IMR-90 (cell line): ENCODE data around the gene STARD10. TPM values are rescaled to one million over a fixed set of nuclear protein-coding genes. Genes with fewer than 3 reads are reported as not detected.

Experiments
- MAZ ChIP-seq: IDR thresholded peaks from 2 replicates; pipeline ENCODE4 v1.6.1; 2012; ENCODE audit warnings: low read depth, mild to moderate bottlenecking, low read length, improper control_type of control experiment, moderate library complexity, borderline replicate concordance
- USF2 ChIP-seq: fragments of 150-350 bp; IDR thresholded peaks from 2 replicates; pipeline ENCODE4 v1.6.1; 2017; ENCODE audit warnings: mild to moderate bottlenecking, antibody characterized with exemption, low read length, low read depth
- polyA plus RNA-seq, 3 experiments: library from polyadenylated mRNA; depleted of rRNA; stranded (reverse); fragments of >200 nt; gene quantifications; 2 replicates each; pipeline ENCODE4 v1.2.3, GENCODE V29; 2012; ENCODE audit warnings: low replicate concordance in 1 of 3
- total RNA-seq: library from RNA; depleted of rRNA; stranded (reverse); fragments of >200 nt; gene quantifications from 2 replicates; pipeline ENCODE4 v1.2.3, GENCODE V29; 2012

Gene STARD10
- total and polyA plus RNA-seq, 2 of the 4 experiments (the other 2 are of a cell fraction) = 23.8 to 37.4 TPM

GRCh38 chr11:72814286-72815109 is 20.7 kb upstream of the STARD10 start, which contains the start of gene ATG16L2 (continued):
- TF ChIP-seq MAZ = no peak; the same call in 1 of the 2 replicates
- TF ChIP-seq USF2 = no peak
